ES-I3 (cell line): Measurements from ENCODE around the gene SLC22A7.

Source experiments
- H3K36me3 ChIP-seq: 2 replicates; pipeline ENCODE4 v1.6.1; 2013; ENCODE audit warnings: mild to moderate bottlenecking, low read length, control low read depth, moderate library complexity; ENCODE audit not compliant: insufficient read depth
- H3K4me1 ChIP-seq: 2 replicates; pipeline ENCODE4 v1.6.1; 2013; ENCODE audit warnings: mild to moderate bottlenecking, control low read depth, low read length; ENCODE audit not compliant: insufficient read depth
- H3K9ac ChIP-seq: 2 replicates; pipeline ENCODE4 v1.6.1; 2013; ENCODE audit warnings: low read depth, mild to moderate bottlenecking, low read length, moderate library complexity
- H3K9me3 ChIP-seq: 2 replicates; pipeline ENCODE4 v1.6.1; 2013; ENCODE audit warnings: mild to moderate bottlenecking, low read length, moderate library complexity; ENCODE audit not compliant: control insufficient read depth, insufficient read depth

SLC22A7 gene

DNA sequence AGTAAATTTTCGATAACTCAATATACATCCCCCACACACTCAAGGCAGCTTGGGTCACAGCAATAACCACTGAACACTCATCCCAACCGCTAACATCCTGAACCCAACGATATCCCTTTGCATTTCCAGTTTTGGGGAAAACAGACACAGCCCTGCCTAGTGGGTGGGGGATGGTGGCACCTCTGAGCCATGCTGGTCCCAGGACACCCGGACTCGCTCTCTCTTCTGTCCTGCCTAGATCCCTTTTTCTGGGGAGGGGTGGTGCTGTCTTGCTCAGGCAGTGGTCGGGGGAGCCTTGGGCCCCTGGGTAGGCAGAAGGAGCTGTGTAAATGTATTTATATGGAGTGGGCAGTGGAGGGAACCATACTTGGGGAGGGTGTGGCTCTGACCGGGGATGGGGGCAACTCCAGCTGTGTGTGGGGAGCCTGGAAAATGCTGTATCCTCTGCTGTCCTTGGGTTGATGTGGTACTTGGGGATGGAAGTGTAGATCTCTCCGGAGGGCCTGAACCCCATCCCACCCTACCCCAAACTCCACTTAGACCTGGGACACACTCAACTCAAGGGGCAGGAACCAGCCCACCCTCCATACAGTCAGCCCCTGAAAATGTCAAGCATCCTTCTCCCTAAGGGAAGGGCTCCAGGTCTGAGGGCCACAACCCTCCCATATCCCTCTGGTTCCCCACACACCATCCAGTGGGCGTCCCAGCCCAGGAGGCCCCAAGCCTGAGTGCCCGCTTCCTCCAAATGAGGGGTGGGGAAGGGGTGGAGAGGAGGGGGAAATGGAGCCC, 23.7 kb upstream of the SLC22A7 start:
- no peaks in the 10 kb centered on the region for H3K9me3 ChIP-seq
- H3K9ac ChIP-seq = peak overlapping the region; percentile 41; the same call in 1 of the 2 replicates
- peaks cover 29% of the 10 kb centered on the region for H3K4me1 ChIP-seq
- no peaks in the 10 kb centered on the region for H3K36me3 ChIP-seq

DNA sequence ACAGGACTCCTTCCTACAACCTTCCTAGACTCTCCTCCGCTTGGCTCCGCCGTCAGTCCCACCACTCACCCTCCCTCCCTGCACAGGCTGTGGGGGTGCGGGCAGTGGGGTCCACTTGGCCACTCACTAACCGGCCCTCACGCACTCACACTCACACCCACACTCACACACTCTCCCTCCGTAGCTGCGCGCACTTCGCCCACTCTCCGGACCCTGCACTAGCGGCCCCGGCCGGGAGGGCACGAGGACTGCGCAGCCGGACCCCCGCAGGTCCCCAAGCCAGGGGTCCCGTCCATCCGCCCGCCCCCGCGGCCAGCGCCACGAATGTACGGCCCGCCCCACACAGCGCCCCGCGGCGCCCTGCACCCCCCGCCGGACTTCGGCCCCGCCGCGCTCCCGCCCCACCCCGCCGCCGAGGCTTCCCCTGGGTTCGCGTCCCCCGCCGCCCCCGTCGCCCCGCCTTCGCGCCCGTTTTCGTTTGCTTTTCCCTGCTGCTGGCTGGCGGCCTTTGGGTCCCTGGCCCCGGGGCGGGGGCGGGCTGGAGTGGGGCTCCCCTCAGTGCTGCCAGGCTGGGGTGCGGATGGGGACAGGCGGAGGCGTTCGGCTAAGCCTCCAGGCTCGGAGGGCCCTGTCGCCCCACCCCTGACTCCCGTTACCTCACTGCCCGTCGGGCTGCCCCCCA, 23.0 kb upstream of the SLC22A7 start:
- no peaks in the 10 kb centered on the region for H3K9me3 ChIP-seq
- H3K4me1 ChIP-seq = peaks cover 27% of the 10 kb centered on the region
- no peaks in the 10 kb centered on the region for H3K36me3 ChIP-seq
- peak overlapping the region; percentile 49; the same call in 1 of the 2 replicates for H3K9ac ChIP-seq

DNA sequence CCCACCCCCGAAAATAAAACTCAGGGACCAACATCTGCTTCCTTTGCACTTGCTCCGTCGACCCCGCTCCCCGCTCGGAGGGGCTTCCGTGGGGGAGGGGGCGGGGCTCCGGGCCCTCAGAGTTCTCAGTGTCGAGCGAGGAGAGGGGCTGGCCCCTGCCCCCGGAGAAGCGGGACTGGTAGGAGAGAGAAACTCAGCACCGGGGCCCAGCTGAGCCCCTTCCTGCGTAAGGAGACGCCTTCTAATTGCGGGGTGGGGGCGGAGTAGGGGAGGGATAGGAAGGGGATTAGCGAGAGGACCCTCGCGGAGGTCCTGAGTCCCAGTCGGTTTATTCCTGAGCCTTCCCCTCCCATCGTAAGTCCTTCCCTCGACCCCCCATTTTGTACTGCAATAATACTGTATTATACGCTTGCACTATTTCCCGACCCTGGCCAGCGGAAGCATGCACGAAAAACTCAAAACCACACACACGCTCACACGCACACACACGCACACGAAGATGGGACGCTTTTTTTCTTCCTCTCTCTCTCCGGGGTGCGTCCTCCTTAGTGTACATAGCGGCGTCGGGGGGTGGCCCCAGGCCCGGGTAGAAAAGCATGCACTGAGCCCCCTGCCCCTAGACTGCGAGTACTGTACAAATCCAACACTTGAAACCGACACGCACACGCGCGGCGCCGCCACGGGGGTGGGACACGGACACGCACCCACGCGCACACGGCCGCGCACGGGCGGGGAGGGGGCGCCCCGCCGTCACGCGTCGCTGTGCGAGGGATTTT, 22.1 kb upstream of the SLC22A7 start:
- peaks cover 23% of the 10 kb centered on the region for H3K4me1 ChIP-seq
- no peaks in the 10 kb centered on the region for H3K9me3 ChIP-seq
- H3K36me3 ChIP-seq = no peaks in the 10 kb centered on the region
- H3K9ac ChIP-seq = peak overlapping the region; percentile 49; the same call in 1 of the 2 replicates

DNA sequence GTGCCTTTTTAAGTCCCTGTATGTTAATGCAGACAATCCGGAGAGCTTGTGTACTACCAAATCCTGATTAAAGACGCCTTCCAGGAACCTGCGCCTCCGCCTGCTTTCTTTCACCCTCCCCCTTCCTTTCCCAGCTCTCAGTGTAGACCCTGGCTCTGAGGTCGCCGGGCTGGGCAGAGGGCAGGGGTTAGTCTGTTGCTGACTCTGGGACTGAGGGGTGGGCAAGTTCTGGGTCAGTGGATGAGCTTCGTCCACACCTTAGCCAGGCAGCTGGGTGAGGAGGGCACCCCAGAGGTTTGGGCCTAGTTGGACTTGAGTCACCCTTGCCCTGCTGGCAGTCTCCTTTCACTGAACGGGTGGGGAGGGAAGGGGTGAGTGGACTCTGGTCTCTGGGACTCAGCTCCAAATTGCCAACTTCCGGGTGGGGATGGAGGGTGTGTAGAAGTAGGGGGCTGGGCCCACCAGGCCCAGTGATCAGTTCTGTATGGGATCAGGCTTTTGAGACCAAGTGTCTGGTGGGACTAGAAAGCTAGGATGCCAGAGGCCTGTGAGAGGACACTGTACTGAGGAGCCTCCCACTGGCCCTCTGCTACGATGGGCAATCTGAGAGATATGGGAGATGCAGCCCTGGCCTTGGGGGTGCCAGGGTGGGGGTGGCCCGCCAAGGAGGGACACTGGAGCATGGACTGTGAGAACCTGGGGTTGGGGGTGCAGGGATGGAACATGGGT, 21.3 kb upstream of the SLC22A7 start:
- Histone ChIP-seq H3K36me3 (no peaks in the 10 kb centered on the region), H3K9me3 (no peaks in the 10 kb centered on the region), H3K4me1 (peaks cover 23% of the 10 kb centered on the region), H3K9ac (peak overlapping the region; percentile 49; the same call in 1 of the 2 replicates)

DNA sequence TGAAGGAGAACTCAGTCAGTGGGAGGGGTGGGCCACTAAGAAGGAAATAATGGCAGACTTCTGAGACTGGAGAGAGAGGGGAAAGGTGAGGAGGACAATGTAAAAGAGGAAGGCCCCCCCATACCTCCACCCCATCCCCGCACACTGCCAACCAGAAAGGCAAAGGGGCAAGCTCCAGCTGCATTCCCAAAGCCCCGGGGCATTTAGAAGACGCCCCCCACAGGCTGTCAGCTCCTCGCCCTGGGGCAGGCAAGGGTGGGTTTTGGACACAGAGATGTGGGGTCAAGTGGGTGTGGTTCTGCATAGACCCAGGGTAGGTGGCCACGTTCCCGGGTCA, 20.8 kb upstream of the SLC22A7 start:
- Histone ChIP-seq H3K4me1 (peaks cover 23% of the 10 kb centered on the region), H3K9me3 (no peaks in the 10 kb centered on the region), H3K9ac (no peak overlapping the region), H3K36me3 (no peaks in the 10 kb centered on the region)

DNA sequence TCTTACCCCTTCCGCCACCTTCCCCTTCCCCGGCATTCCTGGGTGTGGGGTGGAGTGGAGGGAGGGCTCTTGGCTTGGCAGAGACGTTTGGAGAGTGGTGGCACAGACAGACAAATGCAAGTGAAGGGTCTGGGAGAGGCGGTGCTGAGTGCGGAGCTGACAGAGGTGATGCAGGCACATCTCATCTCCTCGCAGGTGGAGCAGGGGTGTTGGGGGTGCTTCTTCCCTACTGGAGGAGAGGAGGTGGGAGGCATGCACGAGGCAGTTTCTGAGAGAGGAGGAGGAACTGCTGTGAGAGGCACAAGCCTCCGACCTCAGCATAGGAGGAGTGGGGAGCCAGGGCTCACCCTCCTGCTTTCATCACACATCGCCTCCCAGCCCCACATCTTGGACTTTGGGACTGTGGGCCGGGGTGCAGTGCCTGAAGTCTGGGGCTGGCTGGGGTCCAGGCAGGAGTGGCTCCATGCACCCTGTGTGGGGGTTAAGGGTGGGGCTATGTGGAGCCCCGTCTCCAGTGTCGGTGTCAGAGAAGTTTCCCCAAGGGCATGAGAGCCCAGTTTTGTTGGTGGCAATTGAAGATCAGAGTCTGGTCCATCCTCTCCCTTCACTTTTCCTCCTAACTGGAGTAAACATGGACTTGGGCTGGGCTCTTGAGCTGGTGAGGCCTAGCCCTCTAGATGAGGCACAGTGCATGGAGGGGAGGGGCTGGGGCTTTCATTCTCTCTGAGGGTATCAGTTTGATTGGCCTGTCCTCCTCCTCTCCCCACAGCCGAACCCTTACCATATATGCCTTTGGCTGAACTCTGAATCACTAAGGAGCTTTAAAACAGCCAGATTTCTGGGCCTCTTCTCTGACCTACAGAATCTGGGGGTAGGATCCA, 20.2 kb upstream of the SLC22A7 start:
- Histone ChIP-seq H3K9ac (no peak overlapping the region), H3K36me3 (no peaks in the 10 kb centered on the region), H3K4me1 (peaks cover 23% of the 10 kb centered on the region), H3K9me3 (no peaks in the 10 kb centered on the region)

DNA sequence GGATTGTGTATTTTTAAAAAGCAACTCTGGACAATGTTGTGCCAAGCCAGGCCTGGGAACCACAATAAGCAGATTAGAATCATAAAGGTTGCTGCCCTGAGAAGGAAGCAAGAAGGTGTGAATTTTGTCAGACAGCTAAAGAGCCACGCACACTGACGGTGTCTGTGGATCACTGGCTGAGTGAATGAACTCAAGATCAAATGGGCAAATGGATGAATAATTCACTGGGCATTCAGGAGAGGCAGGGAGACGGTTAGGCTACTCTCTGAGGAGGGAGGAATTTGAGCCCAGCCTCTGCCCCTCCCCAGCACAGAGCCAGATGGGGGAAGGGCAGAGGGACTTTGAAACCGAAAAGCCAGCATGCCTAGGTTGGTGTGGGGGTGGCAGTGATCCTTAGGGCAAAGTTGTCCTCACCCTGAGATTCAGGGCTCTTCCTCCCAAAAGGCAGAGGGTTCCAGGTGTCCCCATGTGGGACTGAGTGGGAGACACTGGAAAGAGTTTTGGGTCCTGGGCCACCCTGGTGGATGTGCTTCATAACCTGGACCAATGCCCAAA, 19.5 kb upstream of the SLC22A7 start:
- no peaks in the 10 kb centered on the region for H3K9me3 ChIP-seq
- H3K4me1 ChIP-seq = peaks cover 23% of the 10 kb centered on the region
- H3K36me3 ChIP-seq = no peaks in the 10 kb centered on the region
- H3K9ac ChIP-seq = no peak overlapping the region

DNA sequence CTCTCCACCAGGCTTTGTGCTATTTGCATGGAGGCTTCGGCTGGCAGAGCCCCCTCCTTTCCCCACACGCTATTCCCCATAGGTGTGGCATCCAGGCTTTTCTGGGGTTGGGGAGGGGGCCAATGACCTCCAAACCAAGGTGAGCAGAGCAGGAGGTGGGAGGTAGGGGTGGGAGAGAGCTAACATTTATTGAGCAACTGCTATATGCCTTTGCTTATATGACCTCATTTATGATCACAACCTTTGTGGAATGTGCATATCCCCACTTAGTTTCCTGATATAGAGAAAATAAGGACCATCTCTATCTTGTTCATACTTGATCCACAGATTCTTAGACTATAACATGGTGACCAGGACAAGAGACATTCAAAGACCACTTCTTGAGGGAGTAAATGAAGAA, 17.8 kb upstream of the SLC22A7 start:
- Histone ChIP-seq H3K9ac (no peak overlapping the region), H3K36me3 (no peaks in the 10 kb centered on the region), H3K9me3 (no peaks in the 10 kb centered on the region), H3K4me1 (peaks cover 23% of the 10 kb centered on the region)

DNA sequence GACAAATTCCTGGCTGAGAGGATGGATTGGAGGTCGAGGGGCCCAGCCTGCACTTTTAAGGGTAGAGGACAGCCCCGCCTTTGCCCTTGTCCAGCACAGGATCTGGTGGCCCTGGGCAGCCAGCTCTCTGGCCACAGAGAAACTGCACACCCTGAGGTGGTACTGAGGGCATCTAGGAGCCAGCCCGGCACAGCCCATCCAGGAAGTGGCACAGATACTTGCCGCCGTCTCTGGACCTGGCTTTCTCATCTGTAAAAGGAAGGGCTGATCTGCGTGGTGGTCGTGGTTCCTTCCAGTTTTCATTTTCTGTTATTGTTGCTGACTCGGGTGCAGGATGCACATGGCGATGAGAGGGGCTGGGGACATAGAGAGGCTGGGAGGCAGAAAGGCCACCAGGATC, 16.0 kb upstream of the SLC22A7 start:
- peaks cover 21% of the 10 kb centered on the region for H3K4me1 ChIP-seq
- no peaks in the 10 kb centered on the region for H3K9me3 ChIP-seq
- no peaks in the 10 kb centered on the region for H3K36me3 ChIP-seq
- H3K9ac ChIP-seq = no peak overlapping the region

DNA sequence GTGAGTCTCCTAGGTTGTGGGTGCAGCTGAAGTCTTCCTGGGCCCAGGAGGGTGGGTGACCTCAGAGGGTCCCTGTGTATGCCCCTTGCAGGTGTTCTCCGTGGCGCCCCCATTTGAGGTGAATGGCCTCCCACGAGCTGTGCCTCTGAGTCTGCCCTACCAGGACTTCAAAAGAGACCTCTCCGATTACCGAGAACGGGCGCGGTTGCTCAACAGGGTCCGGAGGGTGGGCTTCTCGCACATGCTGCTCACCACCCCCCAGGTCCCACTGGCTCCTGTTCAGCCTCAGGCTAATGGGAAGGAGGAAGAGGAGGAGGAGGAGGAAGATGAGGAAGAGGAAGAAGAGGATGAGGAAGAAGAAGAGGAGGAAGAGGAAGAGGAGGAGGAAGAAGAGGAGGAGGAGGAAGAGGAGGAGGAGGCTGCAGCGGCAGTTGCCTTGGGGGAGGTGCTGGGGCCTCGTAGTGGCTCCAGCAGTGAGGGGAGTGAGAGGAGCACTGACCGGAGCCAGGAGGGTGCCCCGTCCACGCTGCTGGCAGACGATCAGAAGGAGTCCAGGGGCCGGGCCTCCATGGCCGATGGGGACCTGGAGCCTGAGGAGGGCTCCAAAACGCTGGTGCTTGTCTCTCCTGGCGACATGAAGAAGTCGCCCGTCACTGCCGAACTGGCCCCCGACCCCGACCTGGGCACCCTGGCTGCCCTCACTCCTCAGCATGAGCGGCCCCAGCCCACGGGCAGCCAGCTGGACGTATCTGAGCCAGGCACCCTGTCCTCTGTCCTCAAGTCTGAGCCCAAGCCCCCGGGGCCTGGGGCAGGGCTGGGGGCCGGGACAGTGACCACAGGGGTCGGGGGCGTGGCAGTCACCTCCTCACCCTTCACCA, 15.2 kb upstream of the SLC22A7 start:
- Histone ChIP-seq H3K4me1 (peaks cover 26% of the 10 kb centered on the region), H3K9ac (no peak overlapping the region), H3K36me3 (no peaks in the 10 kb centered on the region), H3K9me3 (no peaks in the 10 kb centered on the region)

DNA sequence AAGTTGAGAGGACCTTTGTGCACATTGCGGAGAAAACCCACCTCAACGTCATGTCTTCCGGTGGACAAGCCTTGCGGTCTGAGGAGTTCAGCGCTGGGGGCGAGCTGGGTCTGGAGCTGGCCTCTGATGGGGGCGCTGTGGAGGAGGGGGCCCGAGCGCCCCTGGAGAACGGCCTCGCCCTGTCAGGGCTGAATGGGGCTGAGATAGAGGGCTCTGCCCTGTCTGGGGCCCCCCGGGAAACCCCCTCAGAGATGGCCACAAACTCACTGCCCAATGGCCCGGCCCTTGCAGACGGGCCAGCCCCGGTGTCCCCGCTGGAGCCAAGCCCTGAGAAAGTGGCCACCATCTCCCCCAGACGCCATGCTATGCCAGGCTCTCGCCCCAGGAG, 14.6 kb upstream of the SLC22A7 start:
- Histone ChIP-seq H3K9me3 (no peaks in the 10 kb centered on the region), H3K36me3 (no peaks in the 10 kb centered on the region), H3K4me1 (peaks cover 19% of the 10 kb centered on the region; the same call in 1 of the 2 replicates), H3K9ac (no peak overlapping the region)

DNA sequence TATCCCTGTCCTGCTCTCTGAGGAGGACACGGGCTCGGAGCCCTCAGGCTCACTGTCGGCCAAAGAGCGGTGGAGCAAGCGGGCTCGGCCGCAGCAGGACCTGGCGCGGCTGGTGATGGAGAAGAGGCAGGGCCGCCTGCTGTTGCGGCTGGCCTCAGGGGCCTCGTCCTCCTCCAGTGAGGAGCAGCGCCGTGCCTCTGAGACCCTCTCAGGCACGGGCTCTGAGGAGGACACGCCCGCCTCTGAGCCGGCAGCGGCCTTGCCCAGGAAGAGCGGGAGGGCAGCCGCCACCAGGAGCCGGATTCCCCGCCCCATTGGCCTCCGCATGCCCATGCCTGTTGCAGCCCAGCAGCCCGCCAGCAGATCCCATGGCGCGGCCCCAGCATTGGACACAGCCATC, 14.2 kb upstream of the SLC22A7 start:
- Histone ChIP-seq H3K9me3 (no peaks in the 10 kb centered on the region), H3K4me1 (peaks cover 15% of the 10 kb centered on the region; the same call in 1 of the 2 replicates), H3K36me3 (no peaks in the 10 kb centered on the region)

More for the DNA sequence above, 14.2 kb upstream of the SLC22A7 start:
- H3K9ac ChIP-seq = no peak overlapping the region
